GM10266 (cell line): ENCODE data around the gene LRP1B.

ENCODE experiments used
- DNase-seq: peaks from one replicate; pipeline ENCODE4 v3.0.0; 2012; ENCODE audit errors: extremely low spot score
- CTCF ChIP-seq: IDR thresholded peaks from 2 replicates; pipeline ENCODE4 v1.5.1; 2012; ENCODE audit warnings: mild to moderate bottlenecking, low read depth; ENCODE audit not compliant: control insufficient read depth, insufficient read depth; ENCODE audit errors: missing control alignments

LRP1B gene

DNA sequence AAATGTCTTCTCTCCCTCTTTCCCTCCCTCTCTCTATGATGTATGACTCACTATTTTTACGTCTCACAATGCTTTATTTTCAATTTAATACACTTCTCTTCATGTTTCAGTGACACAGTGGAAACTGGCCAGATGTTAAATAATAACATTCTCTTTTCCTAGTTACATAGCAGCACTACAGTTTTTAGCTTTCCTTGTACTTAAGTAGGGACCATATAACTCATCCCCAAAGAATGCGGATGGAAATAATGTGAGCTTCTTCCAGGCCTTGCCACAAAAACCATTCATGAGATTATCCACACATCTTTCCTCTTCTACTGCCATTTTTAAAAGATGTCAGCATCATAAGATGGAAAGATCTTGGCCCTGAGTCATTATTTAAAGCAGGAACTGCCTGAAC lies 789.4 kb downstream of the LRP1B start:
- no peak for DNase-seq

GRCh38 chr2:141331127-141331526 lies 799.7 kb downstream of the LRP1B start:
- no peak for DNase-seq
- no peak for TF ChIP-seq CTCF

More for the DNA sequence above, 789.4 kb downstream of the LRP1B start:
- no peak for TF ChIP-seq CTCF

DNA sequence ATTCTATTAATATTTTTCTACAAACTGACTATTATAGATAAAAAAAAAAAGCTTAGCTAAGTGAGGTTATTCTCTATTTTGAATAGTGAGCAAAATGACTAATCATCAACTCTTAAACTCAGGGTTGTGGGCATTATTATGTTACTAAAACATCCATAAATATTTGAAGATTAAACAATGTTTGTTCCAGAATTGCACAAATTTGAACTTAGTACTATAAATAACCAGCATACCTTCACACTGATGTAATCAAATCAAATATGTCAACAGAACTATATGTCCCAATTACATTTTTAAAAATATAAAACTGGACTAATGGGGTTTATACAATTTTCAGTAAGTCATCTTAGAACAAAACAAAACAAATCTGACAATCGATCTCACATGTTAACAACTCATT lies 800.9 kb downstream of the LRP1B start:
- no peak for TF ChIP-seq CTCF
- DNase-seq, result no peak

GRCh38 chr2:141323571-141323970 lies 807.2 kb downstream of the LRP1B start:
- DNase-seq, result no peak
- no peak for TF ChIP-seq CTCF

DNA sequence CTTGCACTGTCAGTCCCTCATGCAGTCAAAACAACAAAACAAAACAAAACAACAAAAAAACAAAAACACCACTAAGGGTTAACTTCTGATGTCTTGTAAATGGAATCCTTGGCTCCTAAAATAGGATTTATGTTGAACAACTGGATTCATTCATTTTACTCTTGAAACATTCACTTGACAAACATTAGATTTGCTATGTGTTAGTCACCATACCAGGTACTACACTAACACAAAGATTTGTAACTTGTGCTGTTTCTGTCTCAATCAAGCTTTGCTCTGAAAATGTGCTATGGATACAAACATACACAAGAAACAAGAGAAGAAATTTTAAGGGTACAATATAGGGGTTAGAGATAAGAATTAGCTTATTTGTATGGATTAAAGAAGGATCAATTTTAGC lies 812.8 kb downstream of the LRP1B start:
- no peak for TF ChIP-seq CTCF
- DNase-seq, result no peak

DNA sequence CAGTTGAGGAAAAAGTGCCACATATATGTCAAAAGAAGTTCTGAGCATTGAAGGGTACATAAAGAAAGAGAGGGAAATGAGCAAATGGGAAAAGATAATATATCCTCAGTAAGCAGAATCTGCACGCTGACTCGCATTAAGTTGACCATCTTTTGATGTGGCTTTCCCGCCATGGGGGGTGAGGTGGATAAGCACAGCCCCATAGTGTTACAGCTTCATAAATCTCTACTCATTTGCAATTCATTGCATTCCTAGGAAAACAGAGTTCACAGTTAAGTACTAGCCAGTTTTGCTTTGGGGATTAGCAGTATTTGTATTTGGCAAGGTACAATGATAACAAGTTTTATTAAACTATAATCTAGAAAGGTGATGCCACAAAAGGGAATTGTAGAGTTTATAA lies 814.2 kb downstream of the LRP1B start:
- no peak for TF ChIP-seq CTCF
- DNase-seq, result no peak

DNA sequence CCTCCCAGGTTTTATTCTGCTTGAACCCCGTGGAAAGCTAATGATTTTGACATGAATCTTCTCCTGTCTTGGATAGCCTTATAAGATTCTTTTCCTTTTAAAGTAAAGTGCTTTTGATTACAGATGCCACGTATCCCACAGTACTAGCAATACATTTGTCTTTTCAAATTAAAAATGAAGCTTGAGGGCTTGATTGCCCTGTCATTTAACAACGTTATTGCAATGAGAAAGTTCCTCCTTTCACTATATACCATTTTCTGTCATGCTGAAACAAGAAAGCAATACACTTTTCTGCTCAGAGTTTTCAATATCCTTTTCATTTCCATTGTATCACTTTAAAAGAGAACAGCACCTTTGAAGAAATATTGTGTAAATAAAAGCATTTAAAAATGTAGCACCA lies 814.7 kb downstream of the LRP1B start:
- DNase-seq, result no peak
- TF ChIP-seq CTCF, result no peak
